H1 (cell line): ENCODE data around the gene DACH2. TPM values are rescaled to one million over a fixed set of nuclear protein-coding genes. Genes with fewer than 3 reads are reported as not detected.

Experiments used
- CTCF ChIA-PET: fragments of 300-600 bp; sonication (Branson Sonifier 250); formaldehyde crosslinking; loops from one replicate; lab custom pipeline; 2021; ENCODE audit not compliant: partially characterized antibody; lab: Charles Lee
- POLR2A ChIA-PET: fragments of 300-600 bp; sonication (Branson Sonifier 250); formaldehyde crosslinking; loops from one replicate; lab custom pipeline; 2021; ENCODE audit warnings: inconsistent platforms; ENCODE audit not compliant: partially characterized antibody; lab: Charles Lee
- DNase-seq, 2 experiments: peaks; one replicate each; pipeline versions ENCODE4 v3.0.0 to v3.0.0-alpha.2; 2010 to 2022; ENCODE audit warnings: low spot score in 2 of 2, low read depth in 1 of 2, mixed read lengths in 1 of 2
- FAIRE-seq: peaks from 2 replicates; lab custom pipeline; 2011; peaks lifted over from hg19 to GRCh38; lab: Jason Lieb, UNC
- H2AFZ ChIP-seq: 2 replicates; pipeline ENCODE4 v1.8.1; 2012; ENCODE audit warnings: low read length, inconsistent platforms
- H2AK5ac ChIP-seq: 2 replicates; pipeline ENCODE4 v1.6.1; 2013; ENCODE audit warnings: low read depth, low read length
- H2BK120ac ChIP-seq: replicated peaks from 2 replicates; pipeline ENCODE3; 2013; ENCODE audit warnings: low read depth, low read length, inconsistent platforms
- H2BK12ac ChIP-seq: 2 replicates; pipeline ENCODE4 v1.6.1; 2013; ENCODE audit warnings: low read depth, low read length
- H2BK15ac ChIP-seq: 2 replicates; pipeline ENCODE4 v1.6.1; 2013; ENCODE audit warnings: low read length
- H2BK20ac ChIP-seq: 2 replicates; pipeline ENCODE4 v1.6.1; 2013; ENCODE audit warnings: low read length
- H2BK5ac ChIP-seq: 2 replicates; pipeline ENCODE4 v1.6.1; 2013; ENCODE audit warnings: low read depth, low read length
- H3K14ac ChIP-seq: 2 replicates; pipeline ENCODE4 v1.6.1; 2013; ENCODE audit warnings: inconsistent platforms; ENCODE audit not compliant: insufficient read length
- H3K18ac ChIP-seq: 2 replicates; pipeline ENCODE4 v1.6.1; 2013; ENCODE audit warnings: low read length; ENCODE audit errors: extremely low read depth
- H3K23ac ChIP-seq: 2 replicates; pipeline ENCODE4 v1.6.1; 2013; ENCODE audit warnings: inconsistent platforms; ENCODE audit not compliant: insufficient read length
- H3K23me2 ChIP-seq: 2 replicates; pipeline ENCODE4 v1.6.1; 2013; ENCODE audit warnings: low read depth, low read length
- H3K27ac ChIP-seq: 2 replicates; pipeline ENCODE4 v1.6.1; 2011; ENCODE audit warnings: low read depth, low read length, inconsistent platforms
- H3K27me3 ChIP-seq, 4 experiments: replicated peaks in 1 of 4; 1 replicate in 1 of 4; 2 replicates in 3 of 4; pipeline versions ENCODE4 v1.6.1 to v1.8.1; 2011 to 2013; ENCODE audit warnings: low read length in 3 of 4, mild to moderate bottlenecking in 3 of 4, inconsistent platforms in 2 of 4, mixed read lengths in 2 of 4, moderate library complexity in 1 of 4; ENCODE audit not compliant: control insufficient read depth in 3 of 4, insufficient read depth in 3 of 4; ENCODE audit errors: extremely low read depth in 1 of 4
- H3K36me3 ChIP-seq, 4 experiments: 2 replicates each; pipeline versions ENCODE4 v1.6.1 to v1.8.1; 2011 to 2013; ENCODE audit warnings: mild to moderate bottlenecking in 4 of 4, low read length in 3 of 4, moderate library complexity in 2 of 4, control low read depth in 1 of 4, inconsistent platforms in 1 of 4; ENCODE audit not compliant: insufficient read depth in 4 of 4, control insufficient read depth in 2 of 4
- H3K4ac ChIP-seq: replicated peaks from 2 replicates; pipeline ENCODE3; 2013; ENCODE audit warnings: low read length, low read depth, mixed read lengths, inconsistent platforms; ENCODE audit not compliant: insufficient read length
- H3K4me1 ChIP-seq, 4 experiments: replicated peaks in 1 of 4; 1 replicate in 1 of 4; 2 replicates in 3 of 4; pipeline versions ENCODE4 v1.6.1 to v1.8.1; 2011 to 2013; ENCODE audit warnings: low read length in 3 of 4, inconsistent platforms in 2 of 4, mixed read lengths in 1 of 4; ENCODE audit not compliant: insufficient read depth in 4 of 4, control insufficient read depth in 3 of 4
- H3K4me2 ChIP-seq, 2 experiments: 2 replicates each; pipeline versions ENCODE4 v1.6.1 to v1.8.1; 2011 to 2013; ENCODE audit warnings: low read depth in 2 of 2, low read length in 2 of 2, control low read depth in 1 of 2, inconsistent platforms in 1 of 2, mild to moderate bottlenecking in 1 of 2; ENCODE audit not compliant: insufficient read depth in 1 of 2
- H3K4me3 ChIP-seq, 4 experiments: fragments of 200-600, 300-600 bp in 1 of 4; sonication (generic), shearing (Covaris generic), sonication (Bioruptor Twin) in 1 of 4; 2 replicates each; pipeline versions ENCODE4 v1.5.1 to v1.8.1; 2011 to 2016; ENCODE audit warnings: low read length in 4 of 4, low read depth in 3 of 4, control low read depth in 2 of 4, inconsistent platforms in 2 of 4, mild to moderate bottlenecking in 2 of 4, mixed read lengths in 1 of 4, moderate library complexity in 1 of 4; ENCODE audit not compliant: insufficient read depth in 2 of 4; ENCODE audit errors: extremely low read depth in 1 of 4
- H3K56ac ChIP-seq: replicated peaks from 2 replicates; pipeline ENCODE3; 2013; ENCODE audit warnings: low read depth, mild to moderate bottlenecking, mixed read lengths, low read length, inconsistent platforms; ENCODE audit not compliant: insufficient read length
- H3K79me1 ChIP-seq: 2 replicates; pipeline ENCODE4 v1.6.1; 2013; ENCODE audit warnings: low read depth, low read length, control low read depth
- H3K79me2 ChIP-seq, 2 experiments: 2 replicates each; pipeline versions ENCODE4 v1.6.1 to v1.8.1; 2012 to 2013; ENCODE audit warnings: low read length in 2 of 2, mild to moderate bottlenecking in 2 of 2, inconsistent platforms in 1 of 2; ENCODE audit not compliant: insufficient read depth in 2 of 2, control insufficient read depth in 1 of 2
- H3K9ac ChIP-seq, 4 experiments: replicated peaks in 1 of 4; 1 replicate in 1 of 4; 2 replicates in 3 of 4; pipeline versions ENCODE4 v1.6.1 to v1.8.1; 2011 to 2013; ENCODE audit warnings: low read depth in 3 of 4, low read length in 3 of 4, control low read depth in 2 of 4, mild to moderate bottlenecking in 2 of 4, moderate library complexity in 2 of 4, inconsistent platforms in 1 of 4; ENCODE audit errors: extremely low read depth in 1 of 4
- H3K9me3 ChIP-seq, 2 experiments: 2 replicates each; pipeline versions ENCODE4 v1.6.1 to v1.8.1; 2012 to 2013; ENCODE audit warnings: mild to moderate bottlenecking in 2 of 2, moderate library complexity in 2 of 2, control low read depth in 1 of 2, inconsistent platforms in 1 of 2, low read depth in 1 of 2, low read length in 1 of 2, mixed read lengths in 1 of 2; ENCODE audit not compliant: insufficient read depth in 2 of 2
- H4K20me1 ChIP-seq, 2 experiments: replicated peaks in 1 of 2; 2 replicates each; pipeline versions ENCODE3 to v1.8.1; 2011 to 2013; ENCODE audit warnings: inconsistent platforms in 2 of 2, low read length in 2 of 2, mild to moderate bottlenecking in 1 of 2; ENCODE audit not compliant: insufficient read depth in 2 of 2, control insufficient read depth in 1 of 2
- H4K5ac ChIP-seq: 2 replicates; pipeline ENCODE4 v1.6.1; 2013; ENCODE audit warnings: low read length, low read depth, mixed read lengths, inconsistent platforms; ENCODE audit not compliant: insufficient read length
- H4K8ac ChIP-seq: 2 replicates; pipeline ENCODE4 v1.8.0; 2013; ENCODE audit warnings: mild to moderate bottlenecking, moderate library complexity, low read length, inconsistent platforms; ENCODE audit not compliant: insufficient read depth; ENCODE audit errors: extremely low read depth
- H4K91ac ChIP-seq: replicated peaks from 2 replicates; pipeline ENCODE3; 2013; ENCODE audit warnings: low read length, mixed read lengths, inconsistent platforms; ENCODE audit not compliant: insufficient read length
- MAFK ChIP-seq: IDR thresholded peaks from 2 replicates; pipeline ENCODE4 v1.6.1; 2012; ENCODE audit warnings: low read depth, mild to moderate bottlenecking, improper control_type of control experiment, low read length
- WGBS, 2 experiments: shearing (Covaris generic) in 1 of 2; methylation state at CpG; one replicate each; pipeline versions ENCODE4 v1.1.6 to v1.1.7; 2013 to 2015; ENCODE audit warnings: low lambda C conversion rate in 2 of 2, mixed read lengths in 2 of 2, inconsistent platforms in 1 of 2, low coverage in 1 of 2, missing lambda C conversion rate in 1 of 2; ENCODE audit not compliant: insufficient replicate concordance in 2 of 2, insufficient coverage in 1 of 2, insufficient read length in 1 of 2; ENCODE audit errors: extremely low coverage in 1 of 2, missing lambda C conversion rate in 1 of 2; 5-methylcytosine and 5-hydroxymethylcytosine counted together
- polyA plus RNA-seq, 7 experiments: library from polyadenylated mRNA; depleted of rRNA in 3 of 7; stranded (reverse) in 5 of 7; unstranded in 2 of 7; fragments of >200 nt in 5 of 7; fragments of 200-250 nt in 2 of 7; gene quantifications; 1 replicate in 5 of 7; 2 replicates in 1 of 7; 4 replicates in 1 of 7; pipeline versions ENCODE4 v1.2.1 to v1.2.3, GENCODE V29; 2011 to 2013; ENCODE audit warnings: missing spikeins in 2 of 7, mixed read lengths in 2 of 7
- total RNA-seq: library from RNA; stranded (reverse); fragmentation: NEBNext Ultra II Directional; extraction: Animal tissue kit (Norgen Biotek cat#: 25700); gene quantifications from 2 replicates; pipeline ENCODE4 v1.2.1, GENCODE V29; 2021

Gene DACH2
- total and polyA plus RNA-seq, 2 of the 8 experiments (the other 6 are each of a cell fraction or from before 2014, with no cell fraction given) = 1.0 to 1.8 TPM

- no peak overlapping the region for H2BK5ac ChIP-seq
- H2BK120ac ChIP-seq = no peak overlapping the region
- H3K23me2 ChIP-seq = no peaks in the 10 kb centered on the region
- H3K18ac ChIP-seq = no peak overlapping the region
- no peak overlapping the region for H3K56ac ChIP-seq
- H2AFZ ChIP-seq = no peak overlapping the region
- no peaks in the 10 kb centered on the region for H4K20me1 ChIP-seq
- no peak overlapping the region for H3K4me3 ChIP-seq
- no peak overlapping the region for H2BK15ac ChIP-seq
- H3K27ac ChIP-seq = no peak overlapping the region
- H3K36me3 ChIP-seq = no peaks in the 10 kb centered on the region
- no peak overlapping the region for H4K5ac ChIP-seq
- no peak for TF ChIP-seq MAFK
- TF ChIP-seq, all 59 proteins: peak for 0
- H3K23ac ChIP-seq = no peak overlapping the region
- no peak overlapping the region for H2BK20ac ChIP-seq
- no peak overlapping the region for H2AK5ac ChIP-seq
- 93% methylated on average over 1 of the region's 1 CpG; no CpG with 5 or more reads in 1 of the 2 experiments for WGBS, 2 experiments
- no peak overlapping the region for H3K4me2 ChIP-seq
- H3K79me1 ChIP-seq = no peaks in the 10 kb centered on the region
- no peak for DNase-seq
- H4K91ac ChIP-seq = no peak overlapping the region
- no peak overlapping the region for H3K14ac ChIP-seq
- no peak overlapping the region for H4K8ac ChIP-seq
- H3K27me3 ChIP-seq = 0 out of 7 replicates have a peak, but pooled peaks cover 0 to 2% (median 0%) of the 10 kb centered on the region in 4 experiments
- H2BK12ac ChIP-seq = no peak overlapping the region
- no peak overlapping the region for H3K4ac ChIP-seq
- ChIA-PET POLR2A (no interaction called here), CTCF (no interaction called here)
- H3K4me1 ChIP-seq = peaks cover 0 to 2% (median 0%) of the 10 kb centered on the region in 4 experiments; a peak in 1 of 7 replicates
- no peaks in the 10 kb centered on the region for H3K9me3 ChIP-seq
- H3K9ac ChIP-seq = no peak overlapping the region
- no peak for FAIRE-seq
- no peaks in the 10 kb centered on the region for H3K79me2 ChIP-seq
Measured at GRCh38 chrX:86141786-86142185, 6.5 kb upstream of the DACH2 start.
